ENCODE results near the gene RPL18.
"Not testable (repeated sequence)": the region's sequence is repeated elsewhere in the genome, so short reads cannot be mapped to it uniquely, and the experiment has no call there.

Gene RPL18

DNA sequence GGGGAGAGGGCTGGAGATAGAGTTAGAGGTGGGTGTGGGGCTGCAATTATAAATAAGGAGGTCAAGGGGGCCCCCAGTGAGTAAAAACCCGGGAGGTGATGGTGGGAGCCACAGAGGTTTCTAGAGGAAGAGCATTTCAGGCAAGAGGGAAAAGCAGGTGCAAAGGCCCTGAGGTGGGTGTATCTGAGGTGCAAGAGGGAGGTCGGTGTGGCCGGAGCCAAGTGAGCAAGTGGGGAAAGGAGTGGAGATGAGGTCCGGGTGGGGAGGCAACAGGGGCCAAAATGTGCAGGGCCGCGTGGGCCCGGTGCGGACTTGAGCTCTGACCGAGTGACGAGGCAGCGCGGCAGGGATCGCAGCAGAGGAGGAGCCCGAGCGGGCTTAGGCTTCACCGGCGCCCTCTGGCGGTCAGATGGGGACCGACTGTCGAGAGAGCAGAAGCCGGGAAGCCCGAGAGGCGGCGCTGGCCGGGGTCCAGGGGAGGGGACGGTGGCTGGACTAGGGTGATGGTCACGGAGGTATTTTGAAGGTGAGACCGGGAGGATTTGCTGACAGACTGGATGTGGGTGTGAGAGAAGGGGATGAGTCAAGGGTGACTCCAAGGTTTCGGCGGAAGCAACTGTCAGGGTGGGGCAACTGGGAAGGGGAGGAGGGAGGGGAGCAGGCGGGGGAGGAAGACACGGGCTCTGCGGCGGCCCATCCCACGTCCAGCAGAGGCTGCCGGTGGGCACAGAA, 30.1 kb downstream of the RPL18 start:
- DNase-seq (ENCODE audit: low read depth, low spot score), result no peak

- no peak for DNase-seq (ENCODE audit: low read depth, low spot score)
Measured at GRCh38 chr19:48587387-48587786, 31.6 kb downstream of the RPL18 start.

DNA sequence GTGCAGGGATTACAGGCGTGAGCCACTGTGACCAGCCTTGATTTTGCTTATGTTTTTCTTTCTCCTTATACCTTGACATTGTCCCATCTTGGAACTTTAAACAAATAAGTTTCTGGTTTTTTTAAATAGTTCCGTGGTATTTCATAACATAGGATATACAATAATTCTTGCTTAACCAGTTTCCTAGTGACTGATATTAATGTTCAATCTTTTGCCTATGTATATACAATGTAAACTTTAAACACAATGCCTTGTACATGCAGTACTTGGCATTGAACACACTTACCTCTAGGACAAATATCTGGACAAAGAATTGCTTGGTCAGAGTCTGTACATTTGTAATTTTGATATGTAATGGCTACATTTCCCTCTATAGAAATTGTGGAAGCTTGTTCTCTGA, 36.8 kb downstream of the RPL18 start:
- DNase-seq (ENCODE audit: low read depth, low spot score), result no peak

DNA sequence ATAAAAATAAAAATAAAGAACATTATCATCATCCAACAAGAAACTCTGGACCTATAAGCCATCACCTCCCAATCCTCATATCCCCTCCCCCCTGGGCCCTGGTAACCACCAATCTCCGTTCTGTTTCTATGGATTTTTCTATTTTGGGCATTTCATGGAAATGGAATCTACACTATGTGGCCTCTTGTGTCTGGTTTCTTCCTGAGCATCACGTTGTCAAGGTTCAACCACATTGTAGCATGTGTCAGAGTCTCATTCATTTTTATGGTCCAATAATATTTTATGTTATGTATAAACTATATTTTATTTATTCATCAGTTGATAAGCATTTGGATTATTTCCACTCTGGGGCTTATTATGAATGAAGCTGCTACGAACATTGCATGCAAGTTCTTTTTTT, 40.1 kb downstream of the RPL18 start:
- DNase-seq (ENCODE audit: low read depth, low spot score), result no peak

- not testable (repeated sequence) for DNase-seq (ENCODE audit: low read depth, low spot score)
Measured at GRCh38 chr19:48577908-48578307, 41.1 kb downstream of the RPL18 start.

DNA sequence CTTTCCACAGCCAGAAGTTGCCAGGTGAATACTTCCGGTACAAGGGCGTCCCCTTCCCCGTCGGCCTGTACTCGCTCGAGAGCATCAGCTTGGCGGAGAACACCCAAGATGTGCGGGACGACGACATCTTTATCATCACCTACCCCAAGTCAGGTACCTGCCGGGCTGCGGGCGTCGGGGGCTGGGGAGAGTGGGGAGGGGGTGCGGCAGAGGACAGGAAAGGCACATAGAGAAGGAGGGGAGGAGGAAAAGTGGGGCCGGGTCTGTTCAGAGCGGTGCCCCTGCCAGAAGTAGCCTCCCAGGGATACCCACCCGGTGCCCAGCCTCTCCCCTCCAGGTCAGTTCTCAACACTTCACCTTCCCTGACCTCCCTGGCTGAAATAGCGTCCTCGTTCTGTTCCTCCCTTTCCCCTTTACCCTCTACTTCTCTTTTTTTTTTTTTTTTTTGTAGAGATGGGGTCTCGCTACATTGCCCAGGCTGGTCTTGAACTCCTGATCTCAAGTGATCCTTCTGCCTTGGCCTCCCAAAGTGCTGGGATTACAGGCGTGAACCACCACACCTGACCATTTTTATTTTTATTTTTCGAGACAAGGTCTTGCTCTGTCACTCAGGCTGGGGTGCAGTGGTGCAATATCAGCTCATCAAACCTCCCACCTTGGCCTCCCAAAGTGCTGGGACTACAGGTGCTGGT, 42.9 kb downstream of the RPL18 start:
- DNase-seq (ENCODE audit: low read depth, low spot score), result no peak

- DNase-seq (ENCODE audit: low read depth, low spot score), result no peak
Measured at GRCh38 chr19:48573163-48573505, 45.8 kb downstream of the RPL18 start.

- DNase-seq (ENCODE audit: low read depth, low spot score), result no peak
Measured at GRCh38 chr19:48571378-48572162, 47.4 kb downstream of the RPL18 start.

DNA sequence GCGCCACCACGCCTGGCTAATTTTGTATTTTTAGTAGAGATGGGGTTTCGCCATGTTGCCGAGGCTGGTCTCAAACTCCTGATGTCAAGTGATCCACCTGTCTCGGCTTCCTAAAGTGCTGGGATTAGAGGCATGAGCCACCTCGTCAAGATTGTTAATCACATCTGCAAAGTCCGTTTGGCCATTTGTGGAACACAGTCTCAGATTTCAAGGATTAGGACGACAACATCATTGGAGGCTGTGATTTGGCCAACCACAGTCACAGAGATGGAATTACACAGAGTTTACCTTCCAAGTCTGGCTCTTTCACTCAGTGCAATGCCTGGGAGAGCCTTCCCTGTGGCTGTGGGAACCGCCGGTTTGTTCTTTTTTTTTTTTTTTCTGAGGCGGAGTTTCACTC, 49.2 kb downstream of the RPL18 start:
- no peak for DNase-seq (ENCODE audit: low read depth, low spot score)

GRCh38 chr19:48568345-48568886, 50.6 kb downstream of the RPL18 start:
- DNase-seq (ENCODE audit: low read depth, low spot score), result no peak
